Ovary (tissue), 9 donors: ENCODE results near the gene PMP22. TPM values are rescaled to one million over a fixed set of nuclear protein-coding genes. Genes with fewer than 3 reads are reported as not detected.

Experiments used
- DNase-seq, 5 donors: peaks; one replicate each; pipeline ENCODE4 v3.0.0-alpha.2; 2019 to 2020
- H3K27ac ChIP-seq, 2 donors: fragments of 200-600 bp; one replicate each; pipeline versions ENCODE4 v1.5.1 to v1.8.0; 2019 to 2022
- H3K27me3 ChIP-seq: fragments of 200-600 bp; one replicate; pipeline ENCODE4 v1.8.0; 2022
- H3K36me3 ChIP-seq: fragments of 200-600 bp; sonication (generic); one replicate; pipeline ENCODE4 v1.5.1; 2019
- H3K4me1 ChIP-seq: one replicate; pipeline ENCODE4 v1.8.1; 2013; ENCODE audit warnings: mild to moderate bottlenecking, moderate library complexity; ENCODE audit not compliant: insufficient read depth
- H3K4me3 ChIP-seq: fragments of 200-600 bp; sonication (generic); one replicate; pipeline ENCODE4 v1.5.1; 2017
- H3K9me3 ChIP-seq, 2 donors: fragments of 200-600 bp in 1 of 2; sonication (generic) in 1 of 2; one replicate each; pipeline versions ENCODE4 v1.5.1 to v1.8.1; 2013 to 2019; ENCODE audit warnings: mild to moderate bottlenecking in 1 of 2, moderate library complexity in 1 of 2
- EP300 ChIP-seq: sonication (generic); formaldehyde crosslinking; IDR thresholded peaks from one replicate; pipeline ENCODE4 v1.6.1; 2017; ENCODE audit warnings: antibody characterized with exemption
- POLR2A ChIP-seq: fragments of 450-650 bp; IDR thresholded peaks from one replicate; pipeline ENCODE4 v1.6.1; 2017; ENCODE audit warnings: antibody characterized with exemption, mild to moderate bottlenecking, moderate library complexity
- WGBS, 3 donors: extraction: QIAGEN DNeasy Blood & Tissue Kit in 1 of 3; methylation state at CpG; one replicate each; pipeline versions ENCODE4 v1.1.5 to v1.1.7; 2013 to 2017; 5-methylcytosine and 5-hydroxymethylcytosine counted together
- intact Hi-C, 4 donors: fragments of 100-400 bp; cut with DNase I; formaldehyde crosslinking; loops; one replicate each; pipeline versions ENCODE4 v1.11.0 to v1.15.1; 2022 to 2023
- polyA plus RNA-seq, 2 donors: library from polyadenylated mRNA; stranded (reverse); fragments of 200-250 nt in 1 of 2; fragments of 350-450 nt in 1 of 2; fragmentation: Illumina TruSeq in 1 of 2; extraction: RNeasy Lipid Tissue Mini Kit (QIAGEN cat#74804) in 1 of 2; gene quantifications; one replicate each; pipeline ENCODE4 v1.2.3, GENCODE V29; 2013 to 2014
- total RNA-seq, 7 donors: library from RNA; depleted of rRNA in 2 of 7; stranded (reverse); fragments of >200 nt in 2 of 7; fragmentation: NEBNext Ultra II Directional in 3 of 7; extraction: Animal tissue kit (Norgen Biotek cat#: 25700) in 3 of 7; gene quantifications; one replicate each; pipeline versions ENCODE4 v1.1.0 to v1.2.4, GENCODE V29; 2016 to 2023
- TF ChIP-seq, protein P1 (sequence below), 3 donors: fragments of 450-650 bp in 2 of 3; fragments of 200-600 bp in 1 of 3; IDR thresholded peaks; one replicate each; pipeline versions ENCODE4 v1.5.1 to v1.8.0; 2016 to 2022; ENCODE audit warnings: antibody characterized with exemption in 3 of 3, mild to moderate bottlenecking in 1 of 3
- donor health status: DM: no; HTN: no; CAD: no; lungs with moderate emphysema.
- donor health status: DM: no; HTN: no; CAD: no.
- donor health status: Bipolar disorder and iron deficiency.
- donor health status: DM: yes; HTN: yes; CAD: no.
- donor health status: DM: no; HTN: no; CAD: no.
- donor health status: DM: yes; HTN: yes; CAD: no.

PMP22 gene
- total and polyA plus RNA-seq, 9 donors: 48.3 to 251 (median 112) TPM

DNA sequence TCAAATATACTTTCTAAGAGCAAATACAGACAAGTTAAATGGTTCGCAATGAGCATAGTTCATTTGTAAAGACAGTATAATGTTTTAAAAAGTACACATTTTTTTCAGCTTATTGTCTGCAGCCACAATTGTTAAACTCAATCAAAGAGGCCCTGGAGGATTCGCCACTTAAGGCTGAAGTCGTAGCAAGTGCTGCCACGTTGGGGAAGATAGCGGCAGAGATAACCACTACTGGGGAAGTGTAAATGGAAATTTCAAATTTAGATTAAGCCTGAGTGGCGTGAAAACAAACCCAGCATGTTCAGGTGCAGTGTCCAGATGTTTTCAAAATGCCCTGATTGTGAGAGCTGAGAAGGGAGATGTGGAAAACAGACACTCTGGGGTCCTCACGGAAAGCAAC is 8.4 kb downstream of the PMP22 start:
- H3K36me3 ChIP-seq: no peaks in the 10 kb centered on the region
- no peak overlapping the region for H3K27ac ChIP-seq
- peak overlapping the region; percentile 30 for H3K4me3 ChIP-seq
- TF ChIP-seq, protein P1, sequence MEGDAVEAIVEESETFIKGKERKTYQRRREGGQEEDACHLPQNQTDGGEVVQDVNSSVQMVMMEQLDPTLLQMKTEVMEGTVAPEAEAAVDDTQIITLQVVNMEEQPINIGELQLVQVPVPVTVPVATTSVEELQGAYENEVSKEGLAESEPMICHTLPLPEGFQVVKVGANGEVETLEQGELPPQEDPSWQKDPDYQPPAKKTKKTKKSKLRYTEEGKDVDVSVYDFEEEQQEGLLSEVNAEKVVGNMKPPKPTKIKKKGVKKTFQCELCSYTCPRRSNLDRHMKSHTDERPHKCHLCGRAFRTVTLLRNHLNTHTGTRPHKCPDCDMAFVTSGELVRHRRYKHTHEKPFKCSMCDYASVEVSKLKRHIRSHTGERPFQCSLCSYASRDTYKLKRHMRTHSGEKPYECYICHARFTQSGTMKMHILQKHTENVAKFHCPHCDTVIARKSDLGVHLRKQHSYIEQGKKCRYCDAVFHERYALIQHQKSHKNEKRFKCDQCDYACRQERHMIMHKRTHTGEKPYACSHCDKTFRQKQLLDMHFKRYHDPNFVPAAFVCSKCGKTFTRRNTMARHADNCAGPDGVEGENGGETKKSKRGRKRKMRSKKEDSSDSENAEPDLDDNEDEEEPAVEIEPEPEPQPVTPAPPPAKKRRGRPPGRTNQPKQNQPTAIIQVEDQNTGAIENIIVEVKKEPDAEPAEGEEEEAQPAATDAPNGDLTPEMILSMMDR (IDR thresholded peaks at IDR 0.05): no peak
- TF ChIP-seq POLR2A (no peak), EP300 (no peak)
- 59 to 66% (median 60%) methylated on average over 7 of the region's 7 CpGs for WGBS, 3 donors
- H3K27me3 ChIP-seq: no peaks in the 10 kb centered on the region
- peaks cover 19% of the 10 kb centered on the region for H3K4me1 ChIP-seq
- DNase-seq: no peak
- no peaks in the 10 kb centered on the region for H3K9me3 ChIP-seq
- intact Hi-C loops: loop anchor here in 1 of 4 donors (5.0 kb wide), 1 partner anchor 251 kb away; no protein-coding TSS in a partner anchor

DNA sequence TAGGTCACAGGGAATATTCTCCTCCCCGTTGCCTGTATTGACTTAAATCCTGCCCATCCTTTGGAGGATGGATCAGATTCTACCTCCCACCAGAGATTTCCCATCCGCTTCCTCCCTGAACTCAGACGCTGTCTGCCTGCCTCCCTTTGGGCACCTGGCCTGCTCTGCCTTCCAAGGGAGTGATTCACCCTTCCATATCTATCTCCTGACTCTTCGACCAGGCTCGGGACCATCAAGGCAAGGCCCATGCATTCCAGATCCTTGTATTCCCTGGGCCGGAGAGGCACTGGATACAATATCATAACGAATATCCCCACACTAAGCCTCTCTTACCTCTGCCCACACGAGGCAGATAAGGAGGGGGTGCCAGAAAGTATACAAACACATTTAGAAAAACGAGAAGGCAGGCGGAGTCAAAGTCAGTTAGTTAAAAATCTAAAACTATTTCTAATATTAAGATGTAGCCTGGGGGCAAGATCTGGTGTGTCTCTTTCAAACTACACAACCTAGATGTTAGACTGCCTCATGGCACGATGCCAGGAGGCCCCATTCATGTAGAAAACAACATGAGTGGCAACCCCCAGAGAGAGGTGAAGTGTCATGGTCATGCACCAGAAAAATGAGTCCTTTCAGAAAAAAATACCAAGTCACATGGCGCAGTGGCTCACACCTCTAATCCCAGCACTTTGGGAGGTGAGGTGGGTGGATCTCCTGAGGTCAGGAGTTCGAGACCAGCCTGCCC is 9.2 kb downstream of the PMP22 start:
- Histone ChIP-seq H3K27ac (no peak overlapping the region), H3K9me3 (no peaks in the 10 kb centered on the region), H3K27me3 (no peaks in the 10 kb centered on the region), H3K4me1 (peaks cover 19% of the 10 kb centered on the region), H3K4me3 (no peak overlapping the region), H3K36me3 (no peaks in the 10 kb centered on the region)
- TF ChIP-seq EP300: no peak
- TF ChIP-seq, protein P1 (IDR thresholded peaks at IDR 0.05): no peak
- peak in 2 of 5 donors; percentile 35 to 54 for DNase-seq
- intact Hi-C loops: loop anchor here in 1 of 4 donors (5.0 kb wide), 1 partner anchor 251 kb away; no protein-coding TSS in a partner anchor
- WGBS, 3 donors: 38 to 46% (median 44%) methylated on average over 13 of the region's 13 CpGs

- no peak for DNase-seq
- H3K27ac ChIP-seq: no peak overlapping the region
- no peaks in the 10 kb centered on the region for H3K27me3 ChIP-seq
- no peaks in the 10 kb centered on the region for H3K36me3 ChIP-seq
- WGBS, 3 donors: 84 to 91% (median 90%) methylated on average over 11 of the region's 11 CpGs
- H3K9me3 ChIP-seq: no peaks in the 10 kb centered on the region
- TF ChIP-seq EP300 (no peak), POLR2A (no peak)
- TF ChIP-seq, protein P1 (IDR thresholded peaks at IDR 0.05): no peak
- H3K4me3 ChIP-seq: no peak overlapping the region
- intact Hi-C loops: no loop called here
- peaks cover 10% of the 10 kb centered on the region for H3K4me1 ChIP-seq
Measured at GRCh38 chr17:15250135-15250860, 14.8 kb downstream of the PMP22 start.

- Histone ChIP-seq H3K36me3 (no peaks in the 10 kb centered on the region), H3K27me3 (no peaks in the 10 kb centered on the region), H3K4me3 (no peak overlapping the region), H3K4me1 (peaks cover 10% of the 10 kb centered on the region), H3K27ac (no peak overlapping the region), H3K9me3 (no peaks in the 10 kb centered on the region)
- no peak for DNase-seq
- no peak for TF ChIP-seq EP300
- TF ChIP-seq, protein P1 (IDR thresholded peaks at IDR 0.05): no peak
- TF ChIP-seq POLR2A: no peak
- intact Hi-C loops: no loop called here
- 65 to 83% (median 73%) methylated on average over 5 of the region's 5 CpGs for WGBS, 3 donors
Measured at GRCh38 chr17:15249487-15249886, 15.6 kb downstream of the PMP22 start.
